Measurements from ENCODE around the gene NUBPL.

- TF ChIP-seq GATA2 (IDR thresholded peaks at IDR 0.05; ENCODE audit: low read depth, low read length) (no peak), GATA3 (IDR thresholded peaks at IDR 0.05; ENCODE audit: low read depth, low read length) (no peak)
Observed at GRCh38 chr14:31660191-31660590, 99.0 kb downstream of the NUBPL start.

All from SH-SY5Y (cell line).